Measurements from ENCODE around the gene IL2RA. TPM values are rescaled to one million over a fixed set of nuclear protein-coding genes. Genes with fewer than 3 reads are reported as not detected.

The IL2RA gene
- total RNA-seq, 1 experiment from 2014 or later = not detected

GRCh38 chr10:6022660-6023059 lies 39.5 kb downstream of the IL2RA start:
- H3K27me3 ChIP-seq (ENCODE audit: low read length) = no peaks in the 10 kb centered on the region
- ChIA-PET POLR2A (ENCODE audit: unreplicated experiment) (no interaction called here), CTCF (no interaction called here)
- no peak for DNase-seq
- no peaks in the 10 kb centered on the region for H3K9me3 ChIP-seq (ENCODE audit: low read length)
- no peaks in the 10 kb centered on the region for H3K4me1 ChIP-seq (ENCODE audit: insufficient read depth, low read length)
- no peaks in the 10 kb centered on the region for H3K79me2 ChIP-seq (ENCODE audit: low read length)
- no peak overlapping the region for H3K27ac ChIP-seq (ENCODE audit: low read length)
- H3F3A ChIP-seq (ENCODE audit: low read length, unreplicated experiment) = no peaks in the 10 kb centered on the region
- no peak overlapping the region for H2AFZ ChIP-seq (ENCODE audit: low read length)
- H3K4me3 ChIP-seq (ENCODE audit: low read length) = no peak overlapping the region
- intact Hi-C loops (cut with micrococcal nuclease) = no loop called here
- no peak for ATAC-seq
- H4K20me1 ChIP-seq (ENCODE audit: low read length) = no peaks in the 10 kb centered on the region
- no peak for TF ChIP-seq EZH2phosphoT487 (IDR thresholded peaks at IDR 0.05; ENCODE audit: borderline replicate concordance, low read length)
- no peak for TF ChIP-seq EZH2 (IDR thresholded peaks at IDR 0.05; ENCODE audit: low read length, unreplicated experiment)
- no peak for TF ChIP-seq CTCF (conservative IDR thresholded peaks at IDR 0.05; ENCODE audit: low read depth, low read length)
- no TSS peak for BruUV-seq (replicated peaks)
- H3K9ac ChIP-seq (ENCODE audit: low read length) = no peak overlapping the region
- H3K4me2 ChIP-seq (ENCODE audit: low read length) = no peak overlapping the region
- H3K9me2 ChIP-seq (replicated peaks; ENCODE audit: low read length) = no peaks in the 10 kb centered on the region
- no peaks in the 10 kb centered on the region for H3K36me3 ChIP-seq (ENCODE audit: low read depth, low read length)

- CTCF ChIA-PET = no interaction called here
- intact Hi-C loops (cut with micrococcal nuclease) = no loop called here
- H3K79me2 ChIP-seq (ENCODE audit: low read length) = no peaks in the 10 kb centered on the region
- no peaks in the 10 kb centered on the region for H3K9me2 ChIP-seq (replicated peaks; ENCODE audit: low read length)
- H3K27ac ChIP-seq (ENCODE audit: low read length) = no peak overlapping the region
- H4K20me1 ChIP-seq (ENCODE audit: low read length) = no peaks in the 10 kb centered on the region
- no peak overlapping the region for H3K4me3 ChIP-seq (ENCODE audit: low read length)
- no peak overlapping the region for H3K4me2 ChIP-seq (ENCODE audit: low read length)
- POLR2A ChIA-PET (ENCODE audit: unreplicated experiment) = no interaction called here
- DNase-seq = no peak
- no peak for ATAC-seq
- H3K9me3 ChIP-seq (ENCODE audit: low read length) = no peaks in the 10 kb centered on the region
- H3K27me3 ChIP-seq (ENCODE audit: low read length) = no peaks in the 10 kb centered on the region
- no TSS peak for BruUV-seq (replicated peaks)
- H3K4me1 ChIP-seq (ENCODE audit: insufficient read depth, low read length) = no peaks in the 10 kb centered on the region
- TF ChIP-seq CTCF (conservative IDR thresholded peaks at IDR 0.05; ENCODE audit: low read depth, low read length) (no peak), EZH2phosphoT487 (IDR thresholded peaks at IDR 0.05; ENCODE audit: borderline replicate concordance, low read length) (no peak), EZH2 (IDR thresholded peaks at IDR 0.05; ENCODE audit: low read length, unreplicated experiment) (no peak)
- H3K9ac ChIP-seq (ENCODE audit: low read length) = no peak overlapping the region
- H3K36me3 ChIP-seq (ENCODE audit: low read depth, low read length) = no peaks in the 10 kb centered on the region
- no peaks in the 10 kb centered on the region for H3F3A ChIP-seq (ENCODE audit: low read length, unreplicated experiment)
- no peak overlapping the region for H2AFZ ChIP-seq (ENCODE audit: low read length)
These were observed 41.3 kb downstream of the IL2RA start for GRCh38 chr10:6020826-6021225.

GRCh38 chr10:6019796-6020195 lies 42.4 kb downstream of the IL2RA start:
- no peaks in the 10 kb centered on the region for H3K79me2 ChIP-seq (ENCODE audit: low read length)
- TF ChIP-seq CTCF (conservative IDR thresholded peaks at IDR 0.05; ENCODE audit: low read depth, low read length) (no peak), EZH2phosphoT487 (IDR thresholded peaks at IDR 0.05; ENCODE audit: borderline replicate concordance, low read length) (no peak), EZH2 (IDR thresholded peaks at IDR 0.05; ENCODE audit: low read length, unreplicated experiment) (no peak)
- H3K4me3 ChIP-seq (ENCODE audit: low read length) = no peak overlapping the region
- DNase-seq = no peak
- no peak overlapping the region for H3K27ac ChIP-seq (ENCODE audit: low read length)
- no peaks in the 10 kb centered on the region for H3K9me2 ChIP-seq (replicated peaks; ENCODE audit: low read length)
- no peaks in the 10 kb centered on the region for H3K4me1 ChIP-seq (ENCODE audit: insufficient read depth, low read length)
- H3K4me2 ChIP-seq (ENCODE audit: low read length) = no peak overlapping the region
- H3K9ac ChIP-seq (ENCODE audit: low read length) = no peak overlapping the region
- H4K20me1 ChIP-seq (ENCODE audit: low read length) = no peaks in the 10 kb centered on the region
- CTCF ChIA-PET = no interaction called here
- intact Hi-C loops (cut with micrococcal nuclease) = loop anchor here (10.0 kb wide), 1 partner anchor 65 kb away; the partner anchor contains the start of gene RBM17
- ATAC-seq = no peak
- BruUV-seq (replicated peaks) = no TSS peak
- no peaks in the 10 kb centered on the region for H3K27me3 ChIP-seq (ENCODE audit: low read length)
- no peaks in the 10 kb centered on the region for H3K36me3 ChIP-seq (ENCODE audit: low read depth, low read length)
- H2AFZ ChIP-seq (ENCODE audit: low read length) = no peak overlapping the region
- no peaks in the 10 kb centered on the region for H3F3A ChIP-seq (ENCODE audit: low read length, unreplicated experiment)
- POLR2A ChIA-PET (ENCODE audit: unreplicated experiment) = no interaction called here
- H3K9me3 ChIP-seq (ENCODE audit: low read length) = no peaks in the 10 kb centered on the region

Measured in PC-3 (cell line).